ENCODE measurements around the gene MOB3C. TPM values are rescaled to one million over a fixed set of nuclear protein-coding genes. Genes with fewer than 3 reads are reported as not detected.
A peak's percentile ranks its signal among the peaks of the same experiment; 100 is the strongest.
"Not testable (repeated sequence)": the region's sequence is repeated elsewhere in the genome, so short reads cannot be mapped to it uniquely, and the experiment has no call there.

The MOB3C gene
- total RNA-seq: 11.2 TPM
- long read RNA-seq, full-length matches to known transcripts: 12 of 15 reads
- long read RNA-seq, partial matches to known transcripts: 3 of 15 reads
- long read RNA-seq, other reads (novel, unspliced or antisense): 0 of 15 reads

- intact Hi-C loops (cut with micrococcal nuclease): loop anchor here (10.0 kb wide), 1 partner anchor 98 kb away; the partner anchor contains the start of gene EFCAB14
- peak; percentile 92 for DNase-seq
- ATAC-seq: peak; percentile 94
Measured at GRCh38 chr1:46616277-46617107, at the start of gene MOB3C. Gene MOB3C, minus strand, starts transcription at chr1:46616811. Its CDS starts 3,490 bp downstream, at chr1:46613321.

- no peak for ATAC-seq
- intact Hi-C loops (cut with micrococcal nuclease): no loop called here
Measured at GRCh38 chr1:46665983-46666382, 49.4 kb upstream of the MOB3C start.

GRCh38 chr1:46662919-46663318, 46.3 kb upstream of the MOB3C start:
- intact Hi-C loops (cut with micrococcal nuclease); ATAC-seq; DNase-seq: not testable (repeated sequence)

More at GRCh38 chr1:46665983-46666382, 49.4 kb upstream of the MOB3C start:
- DNase-seq: no peak

- DNase-seq; intact Hi-C loops (cut with micrococcal nuclease); ATAC-seq: not testable (repeated sequence)
Measured at GRCh38 chr1:46660116-46660515, 43.5 kb upstream of the MOB3C start.

- ATAC-seq: no peak
- DNase-seq: no peak
- intact Hi-C loops (cut with micrococcal nuclease): no loop called here
Measured at GRCh38 chr1:46659307-46659870, 42.8 kb upstream of the MOB3C start.

GRCh38 chr1:46657775-46658174, 41.2 kb upstream of the MOB3C start:
- ATAC-seq (no peak), DNase-seq (no peak)
- intact Hi-C loops (cut with micrococcal nuclease): no loop called here

- ATAC-seq: peak; percentile 73
- no peak for DNase-seq
- intact Hi-C loops (cut with micrococcal nuclease): no loop called here
Measured at GRCh38 chr1:46656643-46657042, 40.0 kb upstream of the MOB3C start.

- no peak for DNase-seq
- intact Hi-C loops (cut with micrococcal nuclease): no loop called here
- ATAC-seq: no peak
Measured at GRCh38 chr1:46655848-46656247, 39.2 kb upstream of the MOB3C start.

GRCh38 chr1:46654698-46655097, 38.1 kb upstream of the MOB3C start:
- DNase-seq; intact Hi-C loops (cut with micrococcal nuclease); ATAC-seq: not testable (repeated sequence)

GRCh38 chr1:46654012-46654411, 37.4 kb upstream of the MOB3C start:
- intact Hi-C loops (cut with micrococcal nuclease): no loop called here
- no peak for DNase-seq
- ATAC-seq: no peak

GRCh38 chr1:46653405-46653958, 36.9 kb upstream of the MOB3C start:
- DNase-seq (no peak), ATAC-seq (no peak)
- intact Hi-C loops (cut with micrococcal nuclease): no loop called here

GRCh38 chr1:46652321-46653100, 35.9 kb upstream of the MOB3C start:
- DNase-seq (no peak), ATAC-seq (no peak)
- intact Hi-C loops (cut with micrococcal nuclease): no loop called here

GRCh38 chr1:46651152-46651551, 34.5 kb upstream of the MOB3C start:
- DNase-seq; ATAC-seq; intact Hi-C loops (cut with micrococcal nuclease): not testable (repeated sequence)

- intact Hi-C loops (cut with micrococcal nuclease): no loop called here
- no peak for ATAC-seq
- DNase-seq: no peak
Measured at GRCh38 chr1:46650491-46650890, 33.9 kb upstream of the MOB3C start.

- DNase-seq (no peak), ATAC-seq (no peak)
- intact Hi-C loops (cut with micrococcal nuclease): no loop called here
Measured at GRCh38 chr1:46649764-46650163, 33.2 kb upstream of the MOB3C start.

- ATAC-seq: no peak
- intact Hi-C loops (cut with micrococcal nuclease): no loop called here
- DNase-seq: no peak
Measured at GRCh38 chr1:46647611-46648010, 31.0 kb upstream of the MOB3C start.

GRCh38 chr1:46646844-46647243, 30.2 kb upstream of the MOB3C start:
- no peak for DNase-seq
- no peak for ATAC-seq
- intact Hi-C loops (cut with micrococcal nuclease): no loop called here

- no peak for ATAC-seq
- no peak for DNase-seq
- intact Hi-C loops (cut with micrococcal nuclease): no loop called here
Measured at GRCh38 chr1:46646331-46646730, 29.7 kb upstream of the MOB3C start.

GRCh38 chr1:46645815-46646214, 29.2 kb upstream of the MOB3C start:
- intact Hi-C loops (cut with micrococcal nuclease): no loop called here
- ATAC-seq (no peak), DNase-seq (no peak)
